Neural cell (in vitro differentiated cells): ENCODE data around the gene SUFU. TPM values are rescaled to one million over a fixed set of nuclear protein-coding genes. Genes with fewer than 3 reads are reported as not detected.

Experiments
- H2AFZ ChIP-seq: fragments of 200-600, 300-800 bp; sonication (generic), shearing (Covaris generic); 2 replicates; pipeline ENCODE4 v1.6.0; 2014; ENCODE audit warnings: low read depth, mild to moderate bottlenecking, antibody characterized with exemption, low read length, moderate library complexity
- H3F3A ChIP-seq: fragments of 200-600 bp; shearing (Covaris generic); 2 replicates; pipeline ENCODE4 v1.6.1; 2016; ENCODE audit warnings: mild to moderate bottlenecking, moderate library complexity, mixed read lengths, antibody characterized with exemption, low read length; ENCODE audit not compliant: insufficient read depth, poor library complexity, severe bottlenecking
- H3K27ac ChIP-seq: fragments of 200-600, 300-800 bp; sonication (generic), shearing (Covaris generic); 2 replicates; pipeline ENCODE4 v1.5.1; 2014; ENCODE audit warnings: mild to moderate bottlenecking, low read length, moderate library complexity
- H3K27me3 ChIP-seq: fragments of 300-800, 200-600 bp; sonication (generic), shearing (Covaris generic); 2 replicates; pipeline ENCODE4 v1.6.0; 2014; ENCODE audit warnings: mild to moderate bottlenecking, low read depth, low read length, moderate library complexity; ENCODE audit not compliant: insufficient read depth
- H3K36me3 ChIP-seq: fragments of 300-800, 200-600 bp; sonication (generic), shearing (Covaris generic); 2 replicates; pipeline ENCODE4 v1.5.1; 2014; ENCODE audit warnings: mild to moderate bottlenecking, antibody characterized with exemption, low read length, moderate library complexity; ENCODE audit not compliant: insufficient read depth
- H3K4me2 ChIP-seq: fragments of 300-800, 200-600 bp; sonication (generic), shearing (Covaris generic); 2 replicates; pipeline ENCODE4 v1.6.0; 2014; ENCODE audit warnings: mild to moderate bottlenecking, low read length
- H3K4me3 ChIP-seq: fragments of 300-800, 200-600 bp; sonication (generic), shearing (Covaris generic); 2 replicates; pipeline ENCODE4 v1.5.1; 2014; ENCODE audit warnings: mild to moderate bottlenecking, low read length, moderate library complexity
- H3K79me2 ChIP-seq: fragments of 200-600 bp; shearing (Covaris generic); replicated peaks from 2 replicates; pipeline ENCODE4 v1.6.0; 2014; ENCODE audit warnings: mild to moderate bottlenecking, low read length, moderate library complexity; ENCODE audit not compliant: insufficient read depth
- H3K9ac ChIP-seq: fragments of 300-800, 200-600 bp; sonication (generic), shearing (Covaris generic); 2 replicates; pipeline ENCODE4 v1.6.1; 2016; ENCODE audit warnings: mild to moderate bottlenecking, low read length, mixed read lengths
- H3K9me2 ChIP-seq: fragments of 200-600 bp; shearing (Covaris generic); 2 replicates; pipeline ENCODE4 v1.6.1; 2016; ENCODE audit warnings: mild to moderate bottlenecking, low read length, mixed read lengths; ENCODE audit not compliant: insufficient read depth
- H3K9me3 ChIP-seq: fragments of 200-600, 300-800 bp; sonication (generic), shearing (Covaris generic); 2 replicates; pipeline ENCODE4 v1.6.1; 2016; ENCODE audit warnings: mild to moderate bottlenecking, mixed run types, low read length, moderate library complexity, mixed read lengths
- H4K20me1 ChIP-seq: fragments of 200-600 bp; shearing (Covaris generic); 2 replicates; pipeline ENCODE4 v1.6.1; 2016; ENCODE audit warnings: mild to moderate bottlenecking, mixed run types; ENCODE audit not compliant: insufficient read depth
- EP300 ChIP-seq: fragments of 450-650 bp; conservative IDR thresholded peaks from 2 replicates; pipeline ENCODE4 v1.6.1; 2014; ENCODE audit warnings: antibody characterized with exemption, mild to moderate bottlenecking, moderate library complexity; ENCODE audit not compliant: poor library complexity, severe bottlenecking
- EZH2 ChIP-seq: fragments of 200-600, 300-800 bp; shearing (Covaris generic), sonication (generic); IDR thresholded peaks from 2 replicates; pipeline ENCODE4 v1.6.1; 2014; ENCODE audit warnings: antibody characterized with exemption, low read length, borderline replicate concordance, mild to moderate bottlenecking; ENCODE audit not compliant: insufficient read depth, poor library complexity, severe bottlenecking
- MXI1 ChIP-seq: fragments of 450-650 bp; conservative IDR thresholded peaks from 2 replicates; pipeline ENCODE4 v1.6.1; 2014; ENCODE audit warnings: antibody characterized with exemption, mild to moderate bottlenecking; ENCODE audit not compliant: poor library complexity, severe bottlenecking
- POLR2AphosphoS5 ChIP-seq: IDR thresholded peaks from 2 replicates; pipeline ENCODE4 v1.6.1; 2012
- RAD21 ChIP-seq: fragments of 450-650 bp; conservative IDR thresholded peaks from 2 replicates; pipeline ENCODE4 v1.6.1; 2014; ENCODE audit warnings: antibody characterized with exemption, mild to moderate bottlenecking, moderate library complexity
- REST ChIP-seq: IDR thresholded peaks from 2 replicates; pipeline ENCODE4 v1.6.1; 2012; ENCODE audit warnings: borderline replicate concordance
- SMC3 ChIP-seq: fragments of 450-650 bp; conservative IDR thresholded peaks from 2 replicates; pipeline ENCODE4 v1.6.1; 2014; ENCODE audit warnings: antibody characterized with exemption, mild to moderate bottlenecking, moderate library complexity; ENCODE audit not compliant: poor library complexity
- TAF1 ChIP-seq: IDR thresholded peaks from 2 replicates; pipeline ENCODE4 v1.6.1; 2012; ENCODE audit warnings: low read depth
- polyA plus RNA-seq: library from polyadenylated mRNA; depleted of rRNA; stranded (reverse); fragments of >200 nt; gene quantifications from 2 replicates; pipeline ENCODE4 v1.2.3, GENCODE V29; 2014
- TF ChIP-seq, protein P1 (sequence below): fragments of 450-650 bp; IDR thresholded peaks from 2 replicates; pipeline ENCODE4 v1.5.1; 2014; ENCODE audit warnings: antibody characterized with exemption, mild to moderate bottlenecking, moderate library complexity; ENCODE audit not compliant: poor library complexity, severe bottlenecking

SUFU gene
- polyA plus RNA-seq, 1 donor from 2014 or later = 4.8 TPM

DNA sequence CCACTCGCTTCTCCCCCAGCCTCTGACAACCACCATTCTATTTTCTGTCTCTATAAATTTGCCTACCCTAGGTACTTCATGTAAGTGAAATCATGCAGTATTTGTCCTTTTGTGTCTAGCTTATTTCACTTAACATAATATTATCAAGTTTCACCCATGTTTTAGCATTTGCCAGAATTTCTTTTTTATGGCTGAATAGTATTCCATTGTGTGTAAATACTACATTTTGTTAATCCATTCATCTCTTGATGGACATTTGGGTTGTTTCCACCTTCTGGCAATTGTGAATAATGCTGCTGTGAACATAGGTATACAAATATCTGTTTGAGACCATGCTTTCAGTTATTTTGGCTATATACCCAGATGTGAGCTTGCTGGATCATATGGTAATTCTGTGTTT, 83.1 kb downstream of the SUFU start:
- Histone ChIP-seq H3K79me2 (peaks cover 13% of the 10 kb centered on the region), H3F3A (no peaks in the 10 kb centered on the region), H2AFZ (no peak overlapping the region), H3K4me2 (no peak overlapping the region), H3K9me2 (no peaks in the 10 kb centered on the region), H4K20me1 (peaks cover 4% of the 10 kb centered on the region), H3K27me3 (no peaks in the 10 kb centered on the region), H3K36me3 (no peaks in the 10 kb centered on the region), H3K9me3 (no peaks in the 10 kb centered on the region), H3K9ac (no peak overlapping the region), H3K4me3 (no peak overlapping the region), H3K27ac (no peak overlapping the region)
- no peak for TF ChIP-seq EP300
- TF ChIP-seq MXI1 = no peak
- TF ChIP-seq POLR2AphosphoS5 = no peak
- no peak for TF ChIP-seq EZH2
- TF ChIP-seq SMC3 = no peak
- no peak for TF ChIP-seq REST
- no peak for TF ChIP-seq RAD21
- TF ChIP-seq TAF1 = no peak
- TF ChIP-seq, protein P1, sequence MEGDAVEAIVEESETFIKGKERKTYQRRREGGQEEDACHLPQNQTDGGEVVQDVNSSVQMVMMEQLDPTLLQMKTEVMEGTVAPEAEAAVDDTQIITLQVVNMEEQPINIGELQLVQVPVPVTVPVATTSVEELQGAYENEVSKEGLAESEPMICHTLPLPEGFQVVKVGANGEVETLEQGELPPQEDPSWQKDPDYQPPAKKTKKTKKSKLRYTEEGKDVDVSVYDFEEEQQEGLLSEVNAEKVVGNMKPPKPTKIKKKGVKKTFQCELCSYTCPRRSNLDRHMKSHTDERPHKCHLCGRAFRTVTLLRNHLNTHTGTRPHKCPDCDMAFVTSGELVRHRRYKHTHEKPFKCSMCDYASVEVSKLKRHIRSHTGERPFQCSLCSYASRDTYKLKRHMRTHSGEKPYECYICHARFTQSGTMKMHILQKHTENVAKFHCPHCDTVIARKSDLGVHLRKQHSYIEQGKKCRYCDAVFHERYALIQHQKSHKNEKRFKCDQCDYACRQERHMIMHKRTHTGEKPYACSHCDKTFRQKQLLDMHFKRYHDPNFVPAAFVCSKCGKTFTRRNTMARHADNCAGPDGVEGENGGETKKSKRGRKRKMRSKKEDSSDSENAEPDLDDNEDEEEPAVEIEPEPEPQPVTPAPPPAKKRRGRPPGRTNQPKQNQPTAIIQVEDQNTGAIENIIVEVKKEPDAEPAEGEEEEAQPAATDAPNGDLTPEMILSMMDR = no peak

GRCh38 chr10:102588875-102589274, 85.1 kb downstream of the SUFU start:
- Histone ChIP-seq H4K20me1 (no peaks in the 10 kb centered on the region), H2AFZ (no peak overlapping the region), H3K27me3 (no peaks in the 10 kb centered on the region), H3K79me2 (peaks cover 9% of the 10 kb centered on the region), H3K4me2 (no peak overlapping the region), H3K36me3 (no peaks in the 10 kb centered on the region), H3K9me2 (no peaks in the 10 kb centered on the region), H3K9ac (no peak overlapping the region), H3K9me3 (no peaks in the 10 kb centered on the region), H3F3A (no peaks in the 10 kb centered on the region), H3K4me3 (no peak overlapping the region), H3K27ac (no peak overlapping the region)
- no peak for TF ChIP-seq EZH2
